ENCODE data around the gene EIF4G1.

Gene EIF4G1

GRCh38 chr3:184380627-184381260, 66.3 kb downstream of the EIF4G1 start:
- H3K27ac ChIP-seq (ENCODE audit: low read length), result no peak overlapping the region
- no peaks in the 10 kb centered on the region for H3K4me1 ChIP-seq (ENCODE audit: insufficient read depth, low read length)
- H3K79me2 ChIP-seq (ENCODE audit: insufficient read depth, low read length), result no peaks in the 10 kb centered on the region
- no peak for DNase-seq
- no peak for ATAC-seq (ENCODE audit: insufficient read depth, low read depth)
- H3K4me3 ChIP-seq (ENCODE audit: low read depth in 1 of 2, low read length in 2 of 2), result no peak overlapping the region
- TF ChIP-seq, protein P1, sequence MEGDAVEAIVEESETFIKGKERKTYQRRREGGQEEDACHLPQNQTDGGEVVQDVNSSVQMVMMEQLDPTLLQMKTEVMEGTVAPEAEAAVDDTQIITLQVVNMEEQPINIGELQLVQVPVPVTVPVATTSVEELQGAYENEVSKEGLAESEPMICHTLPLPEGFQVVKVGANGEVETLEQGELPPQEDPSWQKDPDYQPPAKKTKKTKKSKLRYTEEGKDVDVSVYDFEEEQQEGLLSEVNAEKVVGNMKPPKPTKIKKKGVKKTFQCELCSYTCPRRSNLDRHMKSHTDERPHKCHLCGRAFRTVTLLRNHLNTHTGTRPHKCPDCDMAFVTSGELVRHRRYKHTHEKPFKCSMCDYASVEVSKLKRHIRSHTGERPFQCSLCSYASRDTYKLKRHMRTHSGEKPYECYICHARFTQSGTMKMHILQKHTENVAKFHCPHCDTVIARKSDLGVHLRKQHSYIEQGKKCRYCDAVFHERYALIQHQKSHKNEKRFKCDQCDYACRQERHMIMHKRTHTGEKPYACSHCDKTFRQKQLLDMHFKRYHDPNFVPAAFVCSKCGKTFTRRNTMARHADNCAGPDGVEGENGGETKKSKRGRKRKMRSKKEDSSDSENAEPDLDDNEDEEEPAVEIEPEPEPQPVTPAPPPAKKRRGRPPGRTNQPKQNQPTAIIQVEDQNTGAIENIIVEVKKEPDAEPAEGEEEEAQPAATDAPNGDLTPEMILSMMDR (IDR thresholded peaks at IDR 0.05; ENCODE audit: borderline replicate concordance, extremely low read depth, low read length, poor library complexity, severe bottlenecking), result no peak
- TF ChIP-seq EZH2 (IDR thresholded peaks at IDR 0.05; ENCODE audit: borderline replicate concordance, low read depth, low read length, severe bottlenecking), result no peak
- no peaks in the 10 kb centered on the region for H3K27me3 ChIP-seq (ENCODE audit: insufficient read depth, low read length, poor library complexity)
- no peak overlapping the region for H2AFZ ChIP-seq (ENCODE audit: low read depth, low read length)
- no peaks in the 10 kb centered on the region for H4K20me1 ChIP-seq (ENCODE audit: insufficient read depth, low read length)
- no peak overlapping the region for H3K9ac ChIP-seq (ENCODE audit: low read depth, low read length)
- H3K9me3 ChIP-seq (ENCODE audit: insufficient read depth, low read length, severe bottlenecking), result no peaks in the 10 kb centered on the region
- H3K4me2 ChIP-seq (ENCODE audit: insufficient read depth, low read length), result no peak overlapping the region
- no peaks in the 10 kb centered on the region for H3K36me3 ChIP-seq (ENCODE audit: insufficient read depth, low read length)

DNA sequence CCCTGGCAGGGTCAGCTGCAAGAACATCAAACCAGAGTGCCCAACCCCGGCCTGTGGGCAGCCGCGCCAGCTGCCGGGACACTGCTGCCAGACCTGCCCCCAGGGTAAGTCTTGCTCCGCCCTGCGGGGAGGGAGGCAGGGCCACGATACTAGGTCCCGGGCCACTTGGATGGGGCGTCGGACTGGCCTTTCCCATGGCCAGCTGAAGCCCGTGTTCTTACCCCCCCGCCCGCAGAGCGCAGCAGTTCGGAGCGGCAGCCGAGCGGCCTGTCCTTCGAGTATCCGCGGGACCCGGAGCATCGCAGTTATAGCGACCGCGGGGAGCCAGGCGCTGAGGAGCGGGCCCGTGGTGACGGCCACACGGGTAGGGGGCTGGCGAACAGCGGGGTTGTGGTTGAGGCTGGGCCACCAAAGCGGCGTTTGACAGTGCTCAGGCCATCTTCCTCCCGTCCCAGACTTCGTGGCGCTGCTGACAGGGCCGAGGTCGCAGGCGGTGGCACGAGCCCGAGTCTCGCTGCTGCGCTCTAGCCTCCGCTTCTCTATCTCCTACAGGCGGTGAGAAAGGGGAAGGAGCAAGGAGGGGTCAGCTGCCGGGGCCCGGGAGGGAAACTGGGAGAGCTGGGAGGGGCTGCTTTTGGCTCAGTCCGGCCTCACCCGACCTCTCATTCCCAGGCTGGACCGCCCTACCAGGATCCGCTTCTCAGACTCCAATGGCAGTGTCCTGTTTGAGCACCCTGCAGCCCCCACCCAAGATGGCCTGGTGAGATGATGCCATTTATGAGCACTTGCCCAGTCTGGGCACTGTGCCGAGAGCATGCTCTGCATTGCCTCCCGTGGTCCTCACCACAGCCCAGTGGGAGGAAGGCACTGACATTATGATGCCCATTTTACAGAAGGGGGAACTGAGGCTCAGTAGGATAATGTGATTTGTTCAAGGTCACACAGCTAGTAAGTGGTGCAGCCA, 67.1 kb downstream of the EIF4G1 start:
- Histone ChIP-seq H2AFZ (ENCODE audit: low read depth, low read length) (no peak overlapping the region), H3K79me2 (ENCODE audit: insufficient read depth, low read length) (no peaks in the 10 kb centered on the region), H3K9ac (ENCODE audit: low read depth, low read length) (no peak overlapping the region), H3K4me2 (ENCODE audit: insufficient read depth, low read length) (no peak overlapping the region), H3K9me3 (ENCODE audit: insufficient read depth, low read length, severe bottlenecking) (no peaks in the 10 kb centered on the region), H4K20me1 (ENCODE audit: insufficient read depth, low read length) (no peaks in the 10 kb centered on the region), H3K4me1 (ENCODE audit: insufficient read depth, low read length) (no peaks in the 10 kb centered on the region), H3K36me3 (ENCODE audit: insufficient read depth, low read length) (no peaks in the 10 kb centered on the region), H3K27ac (ENCODE audit: low read length) (no peak overlapping the region), H3K4me3 (ENCODE audit: low read depth in 1 of 2, low read length in 2 of 2) (no peak overlapping the region), H3K27me3 (ENCODE audit: insufficient read depth, low read length, poor library complexity) (no peaks in the 10 kb centered on the region)
- no peak for DNase-seq
- TF ChIP-seq EZH2 (IDR thresholded peaks at IDR 0.05; ENCODE audit: borderline replicate concordance, low read depth, low read length, severe bottlenecking), result no peak
- TF ChIP-seq, protein P1 (IDR thresholded peaks at IDR 0.05; ENCODE audit: borderline replicate concordance, extremely low read depth, low read length, poor library complexity, severe bottlenecking), result no peak
- ATAC-seq (ENCODE audit: insufficient read depth, low read depth), result no peak

DNA sequence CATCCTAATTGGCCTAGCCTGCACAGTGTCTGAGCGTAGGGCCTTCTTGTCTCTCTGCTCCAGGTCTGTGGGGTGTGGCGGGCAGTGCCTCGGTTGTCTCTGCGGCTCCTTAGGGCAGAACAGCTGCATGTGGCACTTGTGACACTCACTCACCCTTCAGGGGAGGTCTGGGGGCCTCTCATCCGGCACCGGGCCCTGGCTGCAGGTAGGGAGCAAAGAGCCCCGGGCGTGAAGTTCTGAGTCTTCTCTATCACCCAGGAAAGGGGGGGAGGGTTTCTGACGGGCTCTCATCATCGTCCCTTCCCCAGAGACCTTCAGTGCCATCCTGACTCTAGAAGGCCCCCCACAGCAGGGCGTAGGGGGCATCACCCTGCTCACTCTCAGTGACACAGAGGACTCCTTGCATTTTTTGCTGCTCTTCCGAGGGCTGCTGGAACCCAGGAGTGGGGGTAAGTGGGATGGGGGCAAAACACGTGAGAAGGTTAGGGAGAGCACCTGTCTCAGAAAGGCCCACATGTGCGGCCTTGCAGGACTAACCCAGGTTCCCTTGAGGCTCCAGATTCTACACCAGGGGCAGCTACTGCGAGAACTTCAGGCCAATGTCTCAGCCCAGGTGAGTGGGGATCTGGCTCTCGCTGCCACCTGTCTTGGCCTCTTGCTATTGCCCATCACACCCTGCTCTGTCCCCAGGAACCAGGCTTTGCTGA, 68.1 kb downstream of the EIF4G1 start:
- Histone ChIP-seq H3K9me3 (ENCODE audit: insufficient read depth, low read length, severe bottlenecking) (no peaks in the 10 kb centered on the region), H4K20me1 (ENCODE audit: insufficient read depth, low read length) (no peaks in the 10 kb centered on the region), H3K79me2 (ENCODE audit: insufficient read depth, low read length) (no peaks in the 10 kb centered on the region), H3K4me2 (ENCODE audit: insufficient read depth, low read length) (no peak overlapping the region), H3K4me3 (ENCODE audit: low read depth in 1 of 2, low read length in 2 of 2) (no peak overlapping the region), H3K36me3 (ENCODE audit: insufficient read depth, low read length) (no peaks in the 10 kb centered on the region), H3K27ac (ENCODE audit: low read length) (no peak overlapping the region), H3K27me3 (ENCODE audit: insufficient read depth, low read length, poor library complexity) (no peaks in the 10 kb centered on the region), H2AFZ (ENCODE audit: low read depth, low read length) (no peak overlapping the region), H3K9ac (ENCODE audit: low read depth, low read length) (no peak overlapping the region), H3K4me1 (ENCODE audit: insufficient read depth, low read length) (no peaks in the 10 kb centered on the region)
- TF ChIP-seq, protein P1 (IDR thresholded peaks at IDR 0.05; ENCODE audit: borderline replicate concordance, extremely low read depth, low read length, poor library complexity, severe bottlenecking), result no peak
- TF ChIP-seq EZH2 (IDR thresholded peaks at IDR 0.05; ENCODE audit: borderline replicate concordance, low read depth, low read length, severe bottlenecking), result no peak
- no peak for DNase-seq
- ATAC-seq (ENCODE audit: insufficient read depth, low read depth), result no peak

Measured in DND-41 (cell line).